CD14-positive monocyte (primary cell): ENCODE results near the gene SDK1. TPM values are rescaled to one million over a fixed set of nuclear protein-coding genes. Genes with fewer than 3 reads are reported as not detected.

ENCODE experiments used
- DNase-seq, 3 donors: peaks; one replicate each; pipeline ENCODE4 v3.0.0-alpha.2; 2011 to 2022
- H2AFZ ChIP-seq: 2 replicates; pipeline ENCODE4 v1.6.0; 2012; ENCODE audit warnings: mild to moderate bottlenecking, low read depth, low read length, inconsistent platforms; ENCODE audit not compliant: insufficient read depth, poor library complexity, severe bottlenecking
- H3K27ac ChIP-seq, 2 donors: 1 replicate in 1 of 2; 2 replicates in 1 of 2; pipeline ENCODE4 v1.5.1; 2012 to 2013; ENCODE audit warnings: low read length in 2 of 2, control low read depth in 1 of 2, inconsistent platforms in 1 of 2, low read depth in 1 of 2, mild to moderate bottlenecking in 1 of 2
- H3K27me3 ChIP-seq, 2 donors: one replicate each; pipeline versions ENCODE4 v1.6.0 to v1.6.1; 2011 to 2013; ENCODE audit warnings: low read length in 2 of 2; ENCODE audit not compliant: control insufficient read depth in 2 of 2, insufficient read depth in 2 of 2
- H3K36me3 ChIP-seq, 2 donors: replicated peaks in 1 of 2; 1 replicate in 1 of 2; 2 replicates in 1 of 2; pipeline versions ENCODE4 v1.5.1 to v1.6.1; 2012 to 2013; ENCODE audit warnings: low read length in 2 of 2, control low read depth in 1 of 2, inconsistent platforms in 1 of 2, mild to moderate bottlenecking in 1 of 2; ENCODE audit not compliant: insufficient read depth in 2 of 2, control insufficient read depth in 1 of 2
- H3K4me1 ChIP-seq, 2 donors: 1 replicate in 1 of 2; 2 replicates in 1 of 2; pipeline versions ENCODE4 v1.5.1 to v1.6.1; 2012 to 2013; ENCODE audit warnings: low read length in 2 of 2, control low read depth in 1 of 2, inconsistent platforms in 1 of 2, mild to moderate bottlenecking in 1 of 2, moderate library complexity in 1 of 2; ENCODE audit not compliant: insufficient read depth in 2 of 2, control insufficient read depth in 1 of 2
- H3K4me2 ChIP-seq: replicated peaks from 2 replicates; pipeline ENCODE3; 2012; ENCODE audit warnings: low read length, moderate library complexity, mild to moderate bottlenecking; ENCODE audit not compliant: poor library complexity, severe bottlenecking; ENCODE audit errors: extremely low read depth
- H3K4me3 ChIP-seq, 3 experiments: fragments of 200-600 bp in 1 of 3; sonication (generic) in 1 of 3; replicated peaks in 1 of 3; 1 replicate in 2 of 3; 2 replicates in 1 of 3; pipeline ENCODE4 v1.5.1; 2011 to 2013; ENCODE audit warnings: low read length in 3 of 3, mild to moderate bottlenecking in 3 of 3, control low read depth in 2 of 3, low read depth in 2 of 3, inconsistent platforms in 1 of 3, moderate library complexity in 1 of 3
- H3K79me2 ChIP-seq: 2 replicates; pipeline ENCODE4 v1.6.0; 2012; ENCODE audit warnings: mild to moderate bottlenecking, control low read depth, inconsistent platforms, low read length, moderate library complexity; ENCODE audit not compliant: insufficient read depth
- H3K9ac ChIP-seq: 2 replicates; pipeline ENCODE4 v1.6.0; 2017; ENCODE audit warnings: low read length, mild to moderate bottlenecking; ENCODE audit not compliant: insufficient read depth, poor library complexity, severe bottlenecking
- H3K9me3 ChIP-seq, 2 donors: replicated peaks in 1 of 2; 1 replicate in 1 of 2; 2 replicates in 1 of 2; pipeline versions ENCODE4 v1.5.1 to v1.6.1; 2012 to 2013; ENCODE audit warnings: low read length in 2 of 2, control low read depth in 1 of 2; ENCODE audit not compliant: control insufficient read depth in 1 of 2, insufficient read depth in 1 of 2
- H4K20me1 ChIP-seq: 2 replicates; pipeline ENCODE4 v1.6.0; 2012; ENCODE audit warnings: mild to moderate bottlenecking, low read length, control low read depth, moderate library complexity; ENCODE audit not compliant: insufficient read depth
- H3K27ac Mint-ChIP-seq, 7 donors: one replicate each; pipeline ENCODE4 v1.8.0; 2020; ENCODE audit warnings: mild to moderate bottlenecking in 7 of 7, mixed read lengths in 7 of 7, moderate library complexity in 6 of 7, inconsistent platforms in 2 of 7
- H3K27me3 Mint-ChIP-seq, 3 donors: one replicate each; pipeline ENCODE4 v1.8.0; 2021 to 2022; ENCODE audit warnings: low read depth in 3 of 3, mild to moderate bottlenecking in 3 of 3, mixed read lengths in 3 of 3, moderate library complexity in 3 of 3, inconsistent platforms in 1 of 3
- H3K36me3 Mint-ChIP-seq, 2 donors: one replicate each; pipeline ENCODE4 v1.8.0; 2020; ENCODE audit warnings: mixed read lengths in 2 of 2, inconsistent platforms in 1 of 2, mild to moderate bottlenecking in 1 of 2
- H3K4me1 Mint-ChIP-seq: one replicate; pipeline ENCODE4 v1.8.0; 2020; ENCODE audit warnings: mild to moderate bottlenecking, mixed read lengths
- H3K4me3 Mint-ChIP-seq, 2 donors: one replicate each; pipeline ENCODE4 v1.8.0; 2020; ENCODE audit warnings: mild to moderate bottlenecking in 2 of 2, mixed read lengths in 2 of 2, moderate library complexity in 1 of 2
- H3K9me3 Mint-ChIP-seq, 7 donors: one replicate each; pipeline ENCODE4 v1.8.0; 2020 to 2022; ENCODE audit warnings: mixed read lengths in 7 of 7, mild to moderate bottlenecking in 6 of 7, moderate library complexity in 6 of 7, inconsistent platforms in 2 of 7
- CTCF ChIP-seq: fragments of 200-600 bp; IDR thresholded peaks from one replicate; pipeline ENCODE4 v1.8.0; 2022; ENCODE audit warnings: antibody characterized with exemption, mild to moderate bottlenecking
- WGBS: methylation state at CpG from one replicate; pipeline ENCODE4 v1.1.5; 2013; ENCODE audit warnings: missing lambda C conversion rate; ENCODE audit not compliant: insufficient coverage; 5-methylcytosine and 5-hydroxymethylcytosine counted together
- intact Hi-C, 2 donors: fragments of 100-400 bp; cut with micrococcal nuclease; formaldehyde crosslinking; loops; one replicate each; pipeline versions ENCODE4 v1.15.0 to v1.15.1; 2023
- polyA plus RNA-seq, 3 donors: library from polyadenylated mRNA; depleted of rRNA in 1 of 3; unstranded in 2 of 3; stranded (reverse) in 1 of 3; fragments of 300-500 nt in 2 of 3; fragments of >200 nt in 1 of 3; fragmentation: Illumina TruSeq in 2 of 3; gene quantifications; 1 replicate in 2 of 3; 2 replicates in 1 of 3; pipeline ENCODE4 v1.2.3, GENCODE V29; 2012 to 2021

The SDK1 gene
- polyA plus RNA-seq, 3 donors = 0.01 TPM; not detected in 2

DNA sequence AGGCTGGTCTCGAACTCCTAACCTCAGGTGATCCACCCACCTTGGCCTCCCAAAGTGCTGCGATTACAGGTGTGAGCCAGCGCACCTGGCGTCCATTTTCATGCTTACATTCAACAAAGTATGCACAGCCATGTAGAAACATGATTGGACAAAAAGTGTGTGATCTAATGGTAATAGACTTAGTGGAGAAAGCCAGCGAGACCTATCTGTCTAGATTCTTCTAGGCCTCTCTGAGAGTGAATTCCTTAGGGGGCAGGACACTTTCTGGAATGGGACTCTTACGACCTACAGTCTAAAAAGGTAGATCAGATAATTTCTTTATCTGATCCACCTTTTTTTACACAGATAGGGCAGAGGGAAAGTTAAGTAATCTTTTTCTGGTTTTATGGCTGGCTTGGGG is 46.3 kb upstream of the SDK1 start:
- no peak overlapping the region for H3K9ac ChIP-seq

GRCh38 chr7:3259711-3260400 is 41.2 kb upstream of the SDK1 start:
- Histone ChIP-seq H3K27me3 (peaks cover 0 to 2% of the 10 kb centered on the region in 2 donors), H3K4me3 (no peak overlapping the region), H3K79me2 (no peaks in the 10 kb centered on the region), H3K27ac (no peak overlapping the region), H3K4me1 (no peaks in the 10 kb centered on the region), H3K9ac (no peak overlapping the region), H3K9me3 (no peaks in the 10 kb centered on the region), H3K4me2 (no peak overlapping the region), H3K36me3 (no peaks in the 10 kb centered on the region), H4K20me1 (no peaks in the 10 kb centered on the region), H2AFZ (no peak overlapping the region)
- Mint-ChIP-seq H3K36me3 (no peaks in the 10 kb centered on the region), H3K9me3 (peaks cover 0 to 2% (median 0%) of the 10 kb centered on the region in 7 donors), H3K27me3 (peaks cover 0 to 9% (median 8%) of the 10 kb centered on the region in 3 donors), H3K4me1 (no peaks in the 10 kb centered on the region), H3K4me3 (peak overlapping the region; percentile 43 to 57), H3K27ac (no peak overlapping the region)
- intact Hi-C loops = no loop called here
- no peak for TF ChIP-seq CTCF
- DNase-seq = no peak
- WGBS = 81% methylated on average over 10 of the region's 17 CpGs

More for the DNA sequence above, 46.3 kb upstream of the SDK1 start:
- no peak overlapping the region for H3K27ac Mint-ChIP-seq
- no peak for TF ChIP-seq CTCF
- Histone ChIP-seq H3K27me3 (no peaks in the 10 kb centered on the region), H2AFZ (no peak overlapping the region), H3K79me2 (no peaks in the 10 kb centered on the region), H3K4me1 (no peaks in the 10 kb centered on the region), H3K4me3 (no peak overlapping the region), H4K20me1 (no peaks in the 10 kb centered on the region), H3K9me3 (no peaks in the 10 kb centered on the region), H3K27ac (no peak overlapping the region), H3K4me2 (no peak overlapping the region), H3K36me3 (no peaks in the 10 kb centered on the region)
- no peak overlapping the region for H3K4me3 Mint-ChIP-seq
- no peaks in the 10 kb centered on the region for H3K36me3 Mint-ChIP-seq
- no peaks in the 10 kb centered on the region for H3K4me1 Mint-ChIP-seq
- WGBS = 67% methylated on average over 1 of the region's 6 CpGs
- H3K9me3 Mint-ChIP-seq = peaks cover 0 to 6% (median 0%) of the 10 kb centered on the region in 7 donors
- peaks cover 0 to 5% (median 5%) of the 10 kb centered on the region in 3 donors for H3K27me3 Mint-ChIP-seq
- DNase-seq = no peak
- intact Hi-C loops = no loop called here
